Thyroid gland (tissue), 4 donors: ENCODE results near the gene PLCB1.

Source experiments
- CTCF ChIP-seq, 6 experiments: fragments of 200-600 bp in 3 of 6; fragments of 450-650 bp in 3 of 6; sonication (generic) in 3 of 6; IDR thresholded peaks; one replicate each; pipeline ENCODE4 v1.5.1; 2016 to 2019; ENCODE audit warnings: antibody characterized with exemption in 6 of 6, mild to moderate bottlenecking in 2 of 6, inconsistent platforms in 1 of 6, moderate library complexity in 1 of 6
- POLR2A ChIP-seq, 2 donors: fragments of 450-650 bp; IDR thresholded peaks; one replicate each; pipeline ENCODE4 v1.6.1; 2017; ENCODE audit warnings: antibody characterized with exemption in 2 of 2, mild to moderate bottlenecking in 2 of 2, moderate library complexity in 1 of 2

GRCh38 chr20:8368670-8369069 lies 236.6 kb downstream of the PLCB1 start:
- no peak for TF ChIP-seq CTCF (IDR thresholded peaks at IDR 0.05)
- TF ChIP-seq POLR2A (IDR thresholded peaks at IDR 0.05) = no peak
